T-helper 9 cell (primary cell): Measurements from ENCODE around the gene EPHA2.

Experiments
- DNase-seq: peaks from one replicate; pipeline ENCODE4 v3.0.0-alpha.2; 2020

EPHA2 gene

DNA sequence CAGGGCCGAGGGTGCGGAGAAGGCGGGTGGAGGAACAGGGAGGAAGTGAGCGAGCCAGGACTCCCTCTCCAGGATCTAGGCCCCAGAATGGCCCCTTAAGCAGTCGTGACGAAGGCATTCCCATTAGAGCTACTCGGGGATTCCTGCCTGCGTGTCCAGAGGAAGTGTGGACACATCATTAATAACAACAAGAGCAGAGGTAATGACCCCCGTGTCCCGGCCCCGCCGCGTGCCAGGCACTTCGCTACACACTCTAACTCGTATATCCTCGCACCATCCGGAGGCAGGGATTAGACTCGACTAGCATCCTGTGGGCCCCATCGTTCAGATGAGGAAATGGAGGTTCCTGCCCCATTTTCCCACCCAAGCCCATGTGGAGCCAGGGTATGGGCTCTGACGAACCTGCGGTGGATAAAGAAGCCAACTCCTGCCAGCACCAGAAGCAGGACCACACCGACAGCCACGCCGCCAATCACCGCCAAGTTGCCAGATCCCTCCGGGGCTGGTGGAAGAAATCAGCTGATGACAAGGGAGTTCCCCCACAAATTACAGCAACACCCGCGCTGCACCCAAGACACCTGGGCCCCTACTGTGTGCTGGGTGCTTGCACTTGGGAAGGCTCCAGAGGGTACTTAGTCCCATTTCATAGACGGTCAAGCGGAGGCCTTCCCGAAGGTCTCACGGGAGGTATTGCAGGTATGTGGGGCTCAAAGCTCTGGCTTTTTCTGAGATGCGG lies 21.6 kb downstream of the EPHA2 start:
- no peak for DNase-seq

DNA sequence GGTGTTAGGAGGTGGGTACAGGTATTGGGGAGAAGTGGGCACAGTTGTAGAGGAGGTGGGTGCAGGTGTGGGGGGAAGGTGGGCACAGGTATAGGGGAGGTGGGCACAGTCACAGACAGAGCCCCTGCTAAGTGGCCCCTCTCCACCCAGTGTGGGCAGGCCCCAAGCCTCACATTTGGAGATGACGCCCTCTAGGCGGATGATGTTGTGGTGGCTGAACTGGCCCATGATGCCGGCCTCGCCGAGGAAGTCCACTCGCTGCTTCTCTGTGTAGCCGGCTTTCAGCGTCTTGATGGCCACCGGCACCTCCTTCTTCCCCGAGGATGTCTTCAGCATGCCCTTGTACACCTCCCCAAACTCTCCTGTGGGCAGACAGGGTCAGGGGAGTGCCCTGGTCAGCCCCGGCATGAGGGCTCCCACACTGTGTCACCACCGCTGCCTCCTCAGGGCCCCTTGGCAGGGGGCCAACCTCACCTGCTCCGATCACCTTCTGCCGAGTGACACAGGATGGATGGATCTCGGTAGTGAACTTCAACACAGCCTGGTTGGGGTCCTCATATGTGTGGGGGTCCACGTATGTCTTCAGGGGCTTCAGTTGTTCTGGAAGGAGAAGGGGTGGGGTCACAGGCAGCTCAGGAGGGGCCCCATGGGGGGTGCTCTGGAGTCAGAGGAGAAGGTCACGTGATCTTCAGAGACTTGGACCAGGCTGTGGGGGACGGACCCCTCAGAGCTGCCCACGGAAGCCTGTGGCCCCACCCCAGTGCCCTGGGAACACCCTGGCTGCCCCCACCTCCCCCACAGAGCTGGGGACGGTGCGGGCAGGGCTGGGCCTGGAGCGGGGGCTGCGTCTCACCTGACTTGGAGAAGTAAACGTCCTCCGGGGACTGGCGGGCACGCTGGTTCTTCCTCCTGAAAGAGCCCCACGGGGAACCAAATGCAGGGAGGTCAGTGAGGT lies 22.6 kb downstream of the EPHA2 start:
- no peak for DNase-seq

DNA sequence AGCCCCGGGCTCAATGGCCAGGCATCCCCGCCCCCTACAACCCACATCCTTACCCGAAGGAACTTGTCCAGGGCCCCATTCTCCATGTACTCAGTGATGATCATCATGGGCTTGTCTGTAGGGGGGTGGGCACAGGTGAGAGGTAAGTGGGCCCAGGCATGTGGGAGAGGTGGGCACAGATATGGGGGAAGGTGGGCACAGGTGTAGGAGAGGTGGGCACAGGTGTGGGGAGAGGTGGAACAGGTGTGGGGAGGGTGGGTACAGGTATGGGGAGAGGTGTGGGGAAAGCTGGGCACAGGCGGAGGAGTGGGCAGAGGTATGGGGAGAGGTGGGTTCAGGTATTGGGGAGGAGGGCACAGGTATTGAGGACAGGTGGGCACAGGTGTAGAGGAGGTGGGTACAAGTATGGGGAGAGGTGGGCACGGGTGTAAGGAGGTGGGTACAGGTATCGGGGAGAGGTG lies 23.5 kb downstream of the EPHA2 start:
- no peak for DNase-seq

DNA sequence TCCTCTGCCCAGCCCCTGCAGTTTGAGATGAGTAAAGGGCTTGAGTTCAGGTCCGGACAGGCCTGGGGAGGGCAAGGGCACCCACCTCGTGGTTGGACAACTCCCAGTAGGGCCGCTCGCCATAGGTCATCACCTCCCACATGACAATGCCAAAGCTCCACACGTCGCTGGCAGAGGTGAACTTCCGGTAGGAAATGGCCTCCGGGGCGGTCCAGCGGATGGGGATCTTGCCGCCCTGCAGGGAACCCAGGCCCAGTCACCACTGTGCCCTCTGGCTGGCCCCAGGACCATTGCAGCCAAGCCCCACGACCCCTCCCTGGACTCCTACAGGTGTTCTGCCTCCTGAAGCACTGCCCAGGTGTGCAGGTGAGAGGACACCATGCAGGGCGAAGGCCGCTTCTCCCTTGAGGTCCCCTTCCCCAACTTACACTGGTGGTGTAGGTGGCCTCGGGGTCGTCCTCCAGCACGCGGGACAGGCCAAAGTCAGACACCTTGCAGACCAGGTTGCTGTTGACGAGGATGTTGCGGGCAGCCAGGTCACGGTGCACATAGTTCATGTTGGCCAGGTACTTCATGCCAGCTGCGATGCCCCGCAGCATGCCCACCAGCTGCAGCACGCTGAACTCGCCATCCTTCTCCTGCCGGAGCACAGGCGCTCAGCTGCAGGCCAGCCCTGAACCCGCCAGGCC lies 24.1 kb downstream of the EPHA2 start:
- no peak for DNase-seq

DNA sequence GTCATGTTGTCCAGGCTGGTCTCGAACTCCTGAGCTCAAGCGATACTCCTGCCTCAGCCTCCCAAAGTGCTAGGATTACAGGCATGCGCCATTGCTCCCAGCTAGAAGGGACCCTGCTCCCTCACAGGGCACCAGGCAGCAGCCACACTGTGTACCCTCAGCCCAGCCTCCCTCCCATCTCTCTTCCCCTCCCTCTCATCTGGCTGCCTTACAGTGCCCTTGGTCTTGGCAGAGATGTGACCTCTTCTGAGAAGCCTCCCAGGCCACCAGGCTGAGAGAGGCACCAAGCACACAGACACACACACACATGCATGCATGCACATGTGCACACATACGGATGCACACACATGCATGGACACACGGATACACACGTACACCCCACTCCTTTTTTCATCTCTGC lies 25.0 kb downstream of the EPHA2 start:
- DNase-seq: no peak

DNA sequence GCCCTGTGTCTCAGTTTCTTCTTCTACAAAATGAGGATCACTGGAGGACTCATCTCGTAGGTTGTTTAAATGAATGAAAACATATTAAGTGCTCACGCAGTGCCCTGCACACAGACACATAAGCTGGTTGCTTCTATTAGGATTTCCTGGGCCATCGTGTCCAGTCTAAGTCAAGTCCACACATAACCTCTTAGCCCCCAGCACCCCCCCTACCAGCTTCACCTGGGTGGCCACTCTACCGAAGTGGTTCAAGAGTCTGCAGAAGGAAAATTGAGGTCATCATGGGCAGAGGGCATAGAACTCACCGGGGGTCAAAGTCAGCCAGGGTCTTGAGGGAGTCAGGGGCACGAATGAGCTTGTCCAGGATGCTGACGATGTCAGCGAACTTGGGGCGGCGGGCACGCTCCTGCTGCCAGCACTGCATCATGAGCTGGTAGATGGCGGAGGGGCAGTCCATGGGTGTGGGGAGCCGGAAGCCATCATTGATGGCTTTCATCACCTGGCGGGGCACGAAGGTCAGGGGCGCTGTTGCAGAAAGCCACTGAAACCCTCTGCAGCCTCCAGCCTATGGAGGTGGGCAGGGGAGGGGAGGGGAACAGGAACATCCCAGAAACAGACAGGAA lies 25.8 kb downstream of the EPHA2 start:
- DNase-seq: no peak

DNA sequence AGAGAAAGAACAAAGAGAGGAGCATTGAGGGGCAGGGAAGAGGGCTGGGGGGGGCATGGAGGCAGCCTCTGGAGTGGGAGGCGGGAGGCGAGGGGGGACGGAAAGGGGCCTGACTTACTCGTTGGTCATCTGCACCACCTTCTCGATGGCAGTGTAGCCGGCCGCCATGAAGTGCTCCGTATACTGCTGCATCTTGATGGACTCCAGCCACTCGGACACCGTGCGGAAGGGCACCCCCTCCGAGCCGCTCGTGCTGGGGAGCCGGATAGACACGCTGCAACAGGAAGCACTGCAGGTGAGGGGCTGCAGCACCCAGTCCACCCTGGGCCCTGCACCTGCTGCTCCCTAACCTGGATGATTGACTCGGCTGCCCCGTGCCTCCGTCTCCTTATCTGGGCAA lies 26.6 kb downstream of the EPHA2 start:
- DNase-seq: no peak

DNA sequence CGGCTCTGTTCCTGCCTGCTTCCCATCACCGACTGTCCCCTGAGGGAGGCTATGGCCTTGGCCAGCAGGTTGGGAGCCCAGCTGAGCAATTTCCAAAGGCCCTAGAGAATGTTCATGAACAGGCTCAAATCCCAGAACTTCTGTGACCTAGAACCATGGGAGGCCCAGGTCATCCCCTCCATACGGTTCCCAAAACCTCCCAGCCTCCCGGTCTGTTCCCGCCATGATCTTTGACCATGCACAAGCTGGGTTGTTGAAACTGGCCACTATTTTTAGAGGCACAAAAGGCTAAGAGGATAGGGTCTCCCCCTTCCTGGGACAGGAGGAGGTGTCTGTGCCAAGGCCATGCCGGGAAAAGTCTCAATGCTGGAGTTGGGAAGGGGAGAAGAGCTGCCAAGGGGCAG lies 27.5 kb downstream of the EPHA2 start:
- DNase-seq: no peak

DNA sequence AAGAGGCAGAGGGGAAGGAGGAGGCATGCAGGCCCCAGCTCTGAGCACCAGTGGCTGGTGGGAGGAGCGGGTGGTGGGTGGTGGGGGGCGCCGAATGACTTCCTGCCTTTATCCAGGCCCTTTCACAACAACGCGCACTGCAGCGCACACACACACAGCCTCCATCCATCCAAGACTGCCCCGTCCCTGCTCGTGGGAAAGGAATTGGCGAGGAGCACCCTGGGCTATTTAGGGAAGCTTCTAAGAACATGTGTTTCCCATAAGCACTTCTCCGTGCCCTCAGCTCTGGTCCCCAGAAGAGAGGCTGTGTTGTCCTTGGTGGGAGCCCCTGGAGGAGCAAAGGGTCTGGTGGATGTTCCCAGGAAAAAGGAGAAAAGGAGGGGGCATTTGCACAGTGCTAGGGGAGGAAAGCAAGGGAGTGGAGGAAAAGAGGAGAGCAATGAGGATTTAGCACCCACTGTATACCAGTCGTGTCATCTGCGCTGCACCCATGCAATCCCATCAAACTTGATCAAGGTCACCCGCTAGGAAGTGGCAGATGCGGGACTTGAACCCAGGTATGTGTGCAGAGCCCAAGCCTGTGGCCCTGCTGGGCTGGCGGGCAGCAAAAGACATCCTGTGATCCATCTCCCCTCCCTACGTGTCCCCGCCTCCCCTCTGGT lies 28.1 kb downstream of the EPHA2 start:
- no peak for DNase-seq

DNA sequence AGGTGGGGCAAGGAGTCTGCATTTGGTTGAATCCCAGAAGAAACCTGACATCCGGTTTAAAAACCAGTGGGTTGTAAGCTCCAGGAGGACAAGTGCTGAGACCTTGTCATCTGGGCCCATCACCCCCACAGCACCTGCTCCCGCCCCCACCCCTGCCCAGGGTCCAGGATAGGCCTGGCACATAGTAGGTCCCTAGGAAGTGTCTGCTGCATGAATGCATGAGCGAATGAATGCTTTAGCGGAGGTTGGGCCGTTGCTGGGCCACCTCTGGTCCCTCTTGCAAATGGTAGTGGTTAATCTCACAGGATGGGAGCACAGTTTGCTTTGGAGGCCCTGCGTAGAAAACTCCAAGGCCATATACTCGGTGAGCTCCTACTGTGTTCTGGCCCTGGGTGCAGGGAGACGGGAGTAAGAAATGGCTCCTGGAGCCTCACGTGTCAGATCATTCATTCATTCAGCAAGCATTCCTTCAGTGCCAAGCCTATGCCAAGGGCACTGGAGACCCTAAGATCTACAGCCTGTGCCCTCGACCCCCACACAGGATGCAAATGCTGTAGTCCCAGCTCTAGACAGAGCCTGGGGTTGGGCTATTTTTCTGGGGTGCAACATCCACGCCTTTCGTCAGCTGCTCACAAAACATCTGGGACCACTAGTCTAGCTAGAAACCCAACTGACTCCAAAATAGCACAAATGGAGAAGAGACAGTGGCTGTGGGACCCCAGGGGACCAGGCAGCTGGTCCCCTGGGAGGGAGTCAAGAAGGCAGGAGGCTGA lies 28.9 kb downstream of the EPHA2 start:
- no peak for DNase-seq

DNA sequence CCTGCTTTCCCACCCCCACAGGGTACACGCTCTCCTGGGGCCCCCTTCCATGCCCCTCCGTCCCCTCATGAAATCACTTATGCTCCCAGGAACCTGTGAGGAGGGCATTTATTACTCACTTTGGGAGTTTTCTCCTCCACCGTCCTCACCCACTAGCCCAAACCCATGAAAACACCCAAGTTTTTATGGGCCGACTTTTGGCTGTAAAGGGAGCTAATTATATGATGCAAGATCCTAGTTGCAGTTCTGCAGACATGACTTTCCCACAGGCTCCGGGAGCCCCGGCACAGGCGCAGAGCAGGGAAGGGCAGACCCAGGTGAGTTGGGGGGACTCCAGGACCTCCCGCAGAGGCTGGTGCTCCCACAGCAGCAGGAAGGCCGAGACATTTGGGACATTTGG lies 29.7 kb downstream of the EPHA2 start:
- no peak for DNase-seq

DNA sequence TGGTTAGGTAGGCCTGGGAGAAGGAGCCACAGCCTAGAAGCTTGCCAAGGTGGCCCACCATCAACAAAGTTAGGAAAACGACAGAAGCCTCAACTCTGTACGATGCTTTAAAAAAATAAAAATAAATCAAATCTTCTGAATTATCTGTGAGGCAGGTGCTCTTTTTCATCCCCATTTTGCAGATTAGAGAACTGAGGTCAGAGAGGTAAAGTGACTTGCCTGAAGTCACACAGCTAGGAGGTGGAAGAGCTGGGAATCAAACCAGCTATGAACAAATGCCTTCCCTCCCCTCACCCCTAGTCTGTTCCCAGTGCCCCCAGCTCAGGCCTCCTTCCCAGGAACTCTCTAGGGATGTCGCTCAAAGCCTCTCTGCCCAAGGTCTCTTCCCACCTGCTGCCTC lies 30.4 kb downstream of the EPHA2 start:
- no peak for DNase-seq

DNA sequence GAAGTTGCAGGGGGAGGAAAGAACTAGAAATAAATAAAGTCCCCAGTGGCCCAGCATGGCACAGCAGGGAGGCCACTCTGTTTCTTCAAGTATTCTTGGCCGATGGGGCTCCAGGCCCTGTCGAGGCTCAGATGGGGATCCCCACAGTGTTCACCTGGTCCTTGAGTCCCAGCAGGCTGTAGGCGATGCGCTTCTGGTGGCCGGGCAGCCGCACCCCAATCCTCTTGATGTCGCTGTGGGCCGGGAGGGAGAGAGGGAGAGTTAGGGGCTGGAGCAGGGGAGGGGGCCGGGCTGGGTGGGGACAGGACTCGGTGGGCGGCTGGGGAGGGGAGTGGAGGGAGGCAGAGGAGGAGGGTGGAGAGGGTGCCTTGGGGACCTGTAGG lies 30.8 kb downstream of the EPHA2 start:
- DNase-seq: no peak

DNA sequence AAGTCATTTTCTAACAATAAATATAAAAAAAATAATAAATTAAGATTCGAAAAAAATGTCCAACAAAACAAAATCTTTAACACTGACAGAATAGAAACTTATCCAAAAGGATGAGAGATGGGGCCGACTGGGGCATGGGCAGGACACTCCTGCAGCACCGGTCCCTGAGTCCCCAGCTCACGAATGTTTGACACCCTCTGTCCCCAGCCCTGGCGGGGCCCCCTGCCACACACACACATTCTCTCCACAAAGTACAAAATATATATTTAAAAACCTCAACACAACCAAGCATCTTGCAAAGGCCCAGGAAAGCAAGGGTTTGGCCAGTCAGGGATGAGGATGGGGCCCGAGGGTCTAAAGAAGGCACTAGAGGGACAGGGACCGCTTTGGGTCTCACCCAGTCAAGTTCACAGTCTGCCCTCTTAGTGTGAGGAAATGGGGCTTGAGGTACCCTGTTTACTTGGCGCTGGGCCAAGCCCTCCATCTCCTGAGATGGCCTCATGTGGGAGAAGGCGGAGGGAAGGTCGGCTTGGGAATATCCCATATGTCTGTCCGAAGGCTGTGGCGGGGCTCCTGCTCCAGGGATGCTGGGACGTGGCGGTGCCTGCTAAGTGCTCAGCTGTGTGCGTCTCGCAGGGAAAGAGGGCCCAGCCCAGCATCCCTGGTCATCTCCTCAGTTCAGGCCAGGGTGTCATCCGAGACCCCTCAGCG lies 31.3 kb downstream of the EPHA2 start:
- no peak for DNase-seq

DNA sequence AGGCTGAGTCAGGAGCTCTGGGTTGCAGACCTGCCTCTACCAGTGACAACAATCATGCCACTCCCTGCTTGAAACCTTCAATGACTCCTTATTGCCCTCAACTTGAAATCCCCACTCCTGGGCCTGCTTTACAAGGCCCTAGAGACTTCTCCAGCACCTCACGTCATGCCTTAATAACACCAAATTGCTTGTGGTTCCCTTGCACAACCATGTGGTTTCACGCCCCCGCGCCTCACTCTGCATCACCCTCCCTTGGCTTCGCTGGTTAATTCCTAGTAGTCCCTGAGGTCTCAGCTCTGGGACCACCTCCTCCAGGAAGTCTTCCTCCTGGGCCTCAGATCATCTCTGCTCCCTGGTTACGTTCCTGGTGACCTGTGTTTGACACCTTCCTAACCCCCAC lies 33.0 kb downstream of the EPHA2 start:
- no peak for DNase-seq

DNA sequence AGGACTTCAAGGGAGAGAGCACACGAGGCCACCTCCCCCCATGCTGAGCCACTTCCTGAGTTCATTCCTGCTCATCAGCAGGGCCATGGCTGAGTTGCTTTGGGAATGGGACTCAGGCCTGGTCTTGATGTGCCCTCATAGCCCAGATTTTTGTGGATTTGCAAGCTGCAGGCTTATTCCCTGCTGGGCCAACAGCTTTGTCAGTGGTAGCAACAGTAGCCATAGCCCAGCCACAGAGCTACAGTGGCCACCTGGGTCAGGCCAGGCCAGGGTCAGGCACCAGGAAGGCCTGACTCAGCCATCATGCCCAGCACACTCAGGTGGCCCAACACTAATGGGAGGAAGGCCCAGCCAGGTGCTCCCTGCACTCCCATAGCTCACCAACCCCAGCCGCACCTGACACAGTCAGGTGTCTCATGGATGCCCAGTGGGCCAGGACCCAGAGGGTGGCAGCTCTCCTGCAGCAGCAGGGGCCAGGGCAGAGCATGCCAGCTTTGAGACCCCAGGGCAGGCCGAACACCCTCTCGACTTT lies 33.5 kb downstream of the EPHA2 start:
- no peak for DNase-seq

DNA sequence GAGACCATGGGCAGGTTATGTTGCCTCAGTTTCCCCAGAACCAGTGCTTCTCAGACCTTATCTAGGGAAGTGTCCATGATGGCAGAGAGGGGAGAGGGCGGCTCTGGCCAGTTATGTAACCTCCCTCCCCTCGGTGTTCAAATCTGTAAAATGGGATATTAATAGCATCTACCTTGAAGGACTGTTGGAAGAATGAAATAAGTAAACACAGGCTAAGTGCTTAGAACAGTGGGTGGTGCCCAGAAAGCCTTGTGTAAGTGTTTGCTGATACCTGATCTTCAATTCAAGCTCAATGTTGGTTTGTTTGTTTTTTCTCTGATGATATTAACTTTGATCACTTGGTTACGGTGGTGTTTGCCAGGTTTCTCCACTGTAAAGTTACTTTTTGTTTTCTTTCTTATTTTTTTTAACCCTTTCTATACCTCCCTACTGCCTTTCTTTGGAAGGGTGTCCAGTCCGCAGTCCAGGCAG lies 34.9 kb downstream of the EPHA2 start:
- DNase-seq: no peak

DNA sequence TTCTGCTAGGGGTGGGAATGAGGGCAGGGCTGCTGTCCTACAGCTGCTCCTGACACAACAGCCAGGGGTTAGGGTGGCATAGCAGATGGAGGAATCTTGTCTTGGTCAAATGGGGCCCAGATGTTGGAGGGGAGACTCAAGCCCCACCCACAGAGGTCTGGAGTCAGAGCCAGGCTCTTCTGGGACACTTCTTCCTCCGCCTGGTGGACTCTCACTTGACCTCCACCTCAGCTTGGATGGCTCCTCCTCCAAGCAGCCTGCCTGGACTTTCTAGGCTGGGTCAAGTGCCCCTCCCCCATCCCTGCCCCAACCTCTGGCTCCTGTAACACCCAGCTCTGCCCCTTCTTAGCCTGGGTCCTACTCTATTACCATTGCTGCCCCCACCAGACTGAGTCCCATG lies 35.5 kb downstream of the EPHA2 start:
- no peak for DNase-seq

DNA sequence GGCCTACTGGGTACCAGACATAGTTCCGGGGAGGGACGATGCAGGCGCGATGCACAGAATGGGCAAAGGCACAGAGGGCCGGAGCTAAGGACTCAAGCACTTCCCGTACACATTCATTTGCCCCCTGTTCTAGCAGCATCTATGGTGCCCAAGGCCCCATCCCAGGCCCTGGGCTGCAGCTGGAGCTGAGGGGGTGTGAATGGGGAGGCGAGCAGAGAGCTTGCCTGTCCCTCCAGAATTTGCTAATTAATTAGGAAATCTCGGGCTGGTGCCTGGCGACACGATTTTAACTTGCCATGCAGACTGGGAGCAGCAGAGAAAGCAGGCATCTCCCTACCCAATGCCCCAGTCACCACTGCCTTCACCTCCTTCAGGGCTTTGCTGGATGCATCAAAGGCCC lies 35.9 kb downstream of the EPHA2 start:
- no peak for DNase-seq

DNA sequence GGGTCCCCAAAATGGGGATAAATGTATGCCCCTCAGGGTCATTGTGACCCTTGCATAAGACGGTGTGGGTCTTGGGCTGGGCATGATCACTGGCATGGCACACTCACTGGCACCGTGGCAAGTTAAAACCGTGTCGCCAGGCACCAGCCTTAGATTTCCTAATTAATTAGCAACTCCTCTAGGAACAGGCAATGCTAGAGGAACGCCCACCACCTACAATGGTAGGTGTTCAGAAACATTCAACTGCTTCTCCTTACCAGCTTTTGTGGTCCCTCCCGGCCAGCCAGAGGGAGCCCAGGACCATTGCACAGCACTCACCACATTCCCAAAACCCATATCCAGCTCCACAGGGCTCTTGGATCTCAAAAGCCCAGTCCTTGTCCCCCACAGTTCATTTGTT lies 36.4 kb downstream of the EPHA2 start:
- DNase-seq: no peak

DNA sequence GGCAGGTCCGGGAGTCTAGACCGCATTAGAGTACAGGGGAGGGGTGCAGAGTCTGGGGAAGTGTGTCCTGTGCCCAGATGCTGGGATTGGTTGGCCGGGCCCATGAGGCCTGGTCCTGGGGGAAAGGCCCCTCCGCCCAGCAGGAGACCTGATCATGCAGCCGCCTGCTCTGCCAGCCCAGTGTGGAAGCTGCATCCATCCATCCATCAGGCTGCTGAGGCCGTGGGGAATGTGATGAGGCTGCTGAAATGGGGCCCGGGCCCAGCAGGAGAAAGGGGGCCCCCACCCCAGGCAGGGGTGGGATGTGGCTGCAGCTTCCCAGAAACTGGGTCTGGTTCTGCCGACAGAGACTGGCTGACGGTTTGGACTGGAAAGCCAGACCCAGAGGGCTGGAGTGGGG lies 37.2 kb downstream of the EPHA2 start:
- no peak for DNase-seq
